Activated CD8-positive, alpha-beta memory T cell treated with anti-CD3 and anti-CD28 coated beads, Interleukin-2, amount 10 ng/mL, durations not matched to agents 7 days and 5 days (primary cell): ENCODE data around the gene ZNF747. TPM values are rescaled to one million over a fixed set of nuclear protein-coding genes. Genes with fewer than 3 reads are reported as not detected.

Experiments
- ATAC-seq: fragments of 150-1000 bp; cut with Tn5 transposase; one replicate; pipeline ENCODE4 v1.10.0; 2021; ENCODE audit warnings: moderate library complexity
- CTCF ChIA-PET: fragments of 350-600 bp; sonication (Branson Sonifier 250); formaldehyde crosslinking; loops from one replicate; lab custom pipeline; 2021; ENCODE audit warnings: antibody characterized with exemption; lab: Charles Lee
- DNase-seq: peaks from one replicate; pipeline ENCODE4 v3.0.0-alpha.2; 2020
- H3K27ac Mint-ChIP-seq: one replicate; pipeline ENCODE4 v1.8.0; 2021; ENCODE audit warnings: mild to moderate bottlenecking, mixed read lengths
- H3K27me3 Mint-ChIP-seq: one replicate; pipeline ENCODE4 v1.8.0; 2021; ENCODE audit warnings: mixed read lengths
- H3K36me3 Mint-ChIP-seq: one replicate; pipeline ENCODE4 v1.8.0; 2021; ENCODE audit warnings: mild to moderate bottlenecking, mixed read lengths
- H3K4me1 Mint-ChIP-seq: one replicate; pipeline ENCODE4 v1.8.0; 2021; ENCODE audit warnings: mixed read lengths
- H3K4me3 Mint-ChIP-seq: one replicate; pipeline ENCODE4 v1.8.0; 2021; ENCODE audit warnings: mild to moderate bottlenecking, moderate library complexity, mixed read lengths
- H3K9me3 Mint-ChIP-seq: one replicate; pipeline ENCODE4 v1.8.0; 2022; ENCODE audit warnings: low read depth, mixed read lengths
- total RNA-seq, 2 experiments: library from RNA; stranded (reverse); gene quantifications; one replicate each; pipeline ENCODE4 v1.2.3, GENCODE V29; 2021

ZNF747 gene
- 10 to 100 TPM; 11.3 to 13.2 TPM for total RNA-seq

DNA sequence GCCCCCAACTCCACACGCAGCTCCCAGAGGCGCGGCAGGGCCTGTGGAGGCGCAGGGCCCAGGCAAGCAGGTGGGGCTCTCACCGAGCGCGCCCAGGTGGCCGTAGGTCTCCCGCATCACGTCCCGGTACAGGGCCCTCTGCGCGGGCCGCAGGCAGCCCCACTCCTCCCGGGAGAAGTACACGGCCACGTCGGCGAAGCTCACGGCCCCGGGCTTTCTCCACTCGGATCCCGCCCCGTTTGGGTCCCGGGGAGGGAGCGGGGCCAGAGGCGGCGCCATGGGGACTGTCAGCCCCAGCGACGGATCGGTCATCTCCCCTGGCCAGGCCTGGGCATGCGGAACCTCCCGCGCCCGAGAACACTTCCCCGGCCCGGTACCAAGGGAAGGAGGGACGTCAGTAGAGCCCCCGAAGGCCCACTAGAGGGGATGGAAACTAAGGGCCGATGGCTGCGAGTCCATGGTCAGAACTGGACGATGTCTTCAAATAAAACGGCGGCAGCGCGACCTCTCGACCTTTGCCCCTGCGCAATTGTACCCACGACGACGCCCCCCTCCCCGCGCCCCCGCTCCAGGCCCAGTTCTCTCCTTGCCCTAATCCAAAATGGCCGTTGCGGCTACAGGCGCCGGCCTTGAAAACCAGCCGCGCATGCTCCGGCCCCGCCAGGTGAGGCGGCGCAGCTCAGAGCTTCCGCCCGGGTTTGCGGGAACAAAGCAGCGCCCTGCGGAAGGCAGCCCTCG, at the start of gene ZNF747:
TSS of gene ZNF747 (minus strand) at position 491 of the 738 bp plus-strand sequence. CDS start at position 312, 179 bp downstream.
- Mint-ChIP-seq H3K36me3 (peaks cover 22% of the 10 kb centered on the region), H3K4me1 (peaks cover 30% of the 10 kb centered on the region), H3K27ac (peak within 1 kb of the TSS; percentile 96), H3K4me3 (peak within 1 kb of the TSS; percentile 82), H3K9me3 (no peaks in the 10 kb centered on the region), H3K27me3 (no peaks in the 10 kb centered on the region)
- CTCF ChIA-PET: interaction anchor here (0.6 to 4.3 kb wide), 26 partner anchors 15 to 408 kb away, joined by 3 to 60 read pairs (median 8); partner anchors contain the start of genes DCTPP1, ITGAL, ZNF688 and ZNF689
- DNase-seq (peak; percentile 94), ATAC-seq (peak; percentile 86)

DNA sequence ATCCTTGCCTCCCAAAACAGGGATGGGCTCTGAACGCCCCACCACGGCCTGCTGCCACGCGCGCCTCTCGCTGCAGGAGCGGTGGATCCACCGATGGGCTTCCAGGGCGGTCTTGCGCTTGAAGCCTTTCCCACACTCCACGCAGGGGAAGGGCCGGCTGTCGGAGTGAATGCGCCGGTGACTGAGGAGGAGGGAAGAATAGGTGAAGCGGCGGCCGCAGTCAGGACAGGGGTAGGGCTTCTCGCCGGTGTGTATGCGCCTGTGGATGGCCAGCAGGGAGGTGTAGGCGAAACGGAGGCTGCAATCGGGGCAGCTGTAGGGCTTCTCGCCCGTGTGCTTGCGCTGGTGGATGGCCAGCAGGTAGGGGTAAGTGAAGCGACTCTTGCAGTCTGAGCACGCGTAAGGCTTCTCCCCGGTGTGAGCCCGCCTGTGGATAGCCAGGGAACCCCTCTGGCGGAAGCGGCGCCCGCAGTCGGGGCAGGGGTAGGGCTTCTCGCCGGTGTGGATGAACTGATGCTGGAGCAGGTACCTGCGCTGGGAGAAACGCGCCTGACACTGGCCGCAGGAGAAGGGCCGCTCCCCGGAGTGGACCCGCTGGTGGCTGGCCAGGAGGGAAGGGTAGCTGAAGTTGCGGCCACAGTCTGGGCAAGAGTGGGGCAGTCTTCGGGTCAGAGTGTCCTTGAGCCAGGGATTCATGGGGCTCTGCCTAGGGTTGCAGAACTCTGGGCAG, 48.1 kb upstream of the ZNF747 start:
- H3K27me3 Mint-ChIP-seq: no peaks in the 10 kb centered on the region
- no peaks in the 10 kb centered on the region for H3K9me3 Mint-ChIP-seq
- H3K36me3 Mint-ChIP-seq: peaks cover 34% of the 10 kb centered on the region
- no peak overlapping the region for H3K27ac Mint-ChIP-seq
- DNase-seq (no peak), ATAC-seq (no peak)
- H3K4me1 Mint-ChIP-seq: peaks cover 41% of the 10 kb centered on the region
- H3K4me3 Mint-ChIP-seq: no peak overlapping the region
- CTCF ChIA-PET: interaction anchor here (0.7 kb wide), 1 partner anchor 133 kb away, joined by 3 read pairs; no protein-coding TSS in a partner anchor

DNA sequence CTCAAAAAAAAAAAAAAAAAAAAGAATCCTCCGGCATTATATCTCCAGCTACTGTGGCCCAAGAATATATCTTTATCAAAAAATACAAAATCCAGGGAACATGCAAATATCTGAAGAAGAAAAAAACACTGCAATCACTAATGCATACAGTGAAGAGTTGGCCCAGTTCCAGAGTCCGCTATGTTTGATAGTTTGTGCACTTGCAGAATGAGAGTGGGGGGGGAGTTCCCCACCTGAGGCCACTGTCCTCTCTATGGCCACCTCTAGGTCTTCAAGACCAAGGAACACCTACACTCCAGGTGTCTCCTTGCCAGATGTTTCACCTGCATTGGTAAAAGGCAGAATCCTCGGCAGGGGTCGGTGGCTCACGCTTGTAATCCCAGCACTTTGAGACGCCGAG, 46.8 kb upstream of the ZNF747 start:
- peaks cover 31% of the 10 kb centered on the region for H3K4me1 Mint-ChIP-seq
- DNase-seq (no peak), ATAC-seq (no peak)
- H3K27ac Mint-ChIP-seq: no peak overlapping the region
- no peaks in the 10 kb centered on the region for H3K9me3 Mint-ChIP-seq
- no peaks in the 10 kb centered on the region for H3K27me3 Mint-ChIP-seq
- H3K36me3 Mint-ChIP-seq: peaks cover 27% of the 10 kb centered on the region
- CTCF ChIA-PET: interaction anchor here (1.4 kb wide), 1 partner anchor 47 kb away, joined by 3 read pairs; no protein-coding TSS in a partner anchor
- no peak overlapping the region for H3K4me3 Mint-ChIP-seq

DNA sequence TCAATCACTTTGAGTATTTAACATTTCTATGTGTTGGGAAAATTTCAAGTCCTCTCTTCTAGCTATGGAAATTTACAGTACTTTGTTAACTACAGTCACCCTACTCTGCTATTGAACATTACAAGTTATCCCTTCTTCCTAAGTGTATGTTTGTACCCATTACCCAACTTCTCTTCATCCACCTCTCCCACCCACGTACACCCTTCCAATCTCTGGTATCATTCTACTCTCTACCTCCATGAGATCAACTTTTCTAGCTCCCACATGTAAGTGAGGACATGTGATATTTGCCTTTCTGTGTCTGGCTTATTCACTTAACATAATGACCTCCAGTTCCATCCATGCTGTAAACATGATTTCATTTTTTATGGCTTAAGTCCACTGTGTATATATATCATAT, 40.0 kb upstream of the ZNF747 start:
- no peaks in the 10 kb centered on the region for H3K27me3 Mint-ChIP-seq
- H3K36me3 Mint-ChIP-seq: peaks cover 16% of the 10 kb centered on the region
- peaks cover 30% of the 10 kb centered on the region for H3K4me1 Mint-ChIP-seq
- ATAC-seq (no peak), DNase-seq (no peak)
- H3K27ac Mint-ChIP-seq: no peak overlapping the region
- H3K9me3 Mint-ChIP-seq: no peaks in the 10 kb centered on the region
- peak overlapping the region; percentile 3 for H3K4me3 Mint-ChIP-seq
- CTCF ChIA-PET: interaction anchor here (0.8 to 1.2 kb wide), 2 partner anchors 10 to 39 kb away, joined by 3 read pairs; no protein-coding TSS in a partner anchor

DNA sequence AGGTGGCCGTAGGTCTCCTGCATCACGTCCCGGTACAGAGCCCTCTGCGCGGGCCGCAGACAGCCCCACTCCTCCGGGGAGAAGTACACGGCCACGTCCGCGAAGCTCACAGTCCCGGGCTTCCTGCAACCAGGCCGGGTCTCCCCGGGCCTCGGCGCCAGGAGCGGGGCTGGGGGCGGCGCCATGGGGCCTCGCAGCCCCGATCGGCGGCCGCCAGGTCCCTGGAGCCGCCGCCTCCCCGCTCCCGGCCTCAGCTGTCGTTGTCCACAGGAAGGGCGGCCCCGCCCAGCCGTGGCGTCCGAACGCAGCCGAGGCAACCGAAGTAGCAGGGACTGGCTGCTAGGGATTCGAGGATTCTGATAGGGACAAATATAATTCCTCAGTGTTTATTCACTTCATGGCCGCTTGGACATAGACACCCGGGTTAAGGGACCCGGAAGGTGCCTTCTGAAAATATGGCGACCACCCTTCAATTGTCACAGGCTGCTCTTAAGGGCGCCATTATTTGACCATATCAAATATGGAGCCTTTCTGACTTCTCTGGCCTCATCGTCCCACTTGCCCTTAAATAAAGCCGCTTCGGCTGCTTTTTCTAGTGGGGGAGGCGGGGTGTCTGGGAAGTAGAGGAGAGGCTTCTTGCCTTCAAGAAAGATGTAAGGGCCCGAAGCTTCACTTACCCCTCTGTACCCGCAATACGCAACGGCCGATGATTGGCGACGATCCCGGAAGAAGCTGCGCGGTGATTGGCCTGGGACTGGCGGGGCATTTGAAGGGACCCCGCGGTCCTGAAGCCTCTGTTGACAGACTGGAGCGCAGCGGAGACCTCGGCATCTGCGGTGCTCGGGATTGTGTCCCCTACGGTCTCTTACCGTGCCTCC, 37.0 kb upstream of the ZNF747 start, which contains the start of gene ZNF688:
TSS of gene ZNF688 (minus strand) at position 270 of the 878 bp plus-strand sequence. CDS start at position 185, 85 bp downstream.
- H3K9me3 Mint-ChIP-seq: no peaks in the 10 kb centered on the region
- DNase-seq: peak; percentile 98
- peak within 1 kb of the TSS; percentile 99 for H3K4me3 Mint-ChIP-seq
- no peaks in the 10 kb centered on the region for H3K27me3 Mint-ChIP-seq
- H3K36me3 Mint-ChIP-seq: peaks cover 9% of the 10 kb centered on the region
- CTCF ChIA-PET: interaction anchor here (0.9 to 3.3 kb wide), 16 partner anchors 14 to 502 kb away, joined by 3 to 26 read pairs (median 5); partner anchors contain the start of genes DCTPP1, PRR14, TBX6 and ZNF668
- peaks cover 53% of the 10 kb centered on the region for H3K4me1 Mint-ChIP-seq
- ATAC-seq: peak; percentile 86
- H3K27ac Mint-ChIP-seq: peak within 1 kb of the TSS; percentile 94

DNA sequence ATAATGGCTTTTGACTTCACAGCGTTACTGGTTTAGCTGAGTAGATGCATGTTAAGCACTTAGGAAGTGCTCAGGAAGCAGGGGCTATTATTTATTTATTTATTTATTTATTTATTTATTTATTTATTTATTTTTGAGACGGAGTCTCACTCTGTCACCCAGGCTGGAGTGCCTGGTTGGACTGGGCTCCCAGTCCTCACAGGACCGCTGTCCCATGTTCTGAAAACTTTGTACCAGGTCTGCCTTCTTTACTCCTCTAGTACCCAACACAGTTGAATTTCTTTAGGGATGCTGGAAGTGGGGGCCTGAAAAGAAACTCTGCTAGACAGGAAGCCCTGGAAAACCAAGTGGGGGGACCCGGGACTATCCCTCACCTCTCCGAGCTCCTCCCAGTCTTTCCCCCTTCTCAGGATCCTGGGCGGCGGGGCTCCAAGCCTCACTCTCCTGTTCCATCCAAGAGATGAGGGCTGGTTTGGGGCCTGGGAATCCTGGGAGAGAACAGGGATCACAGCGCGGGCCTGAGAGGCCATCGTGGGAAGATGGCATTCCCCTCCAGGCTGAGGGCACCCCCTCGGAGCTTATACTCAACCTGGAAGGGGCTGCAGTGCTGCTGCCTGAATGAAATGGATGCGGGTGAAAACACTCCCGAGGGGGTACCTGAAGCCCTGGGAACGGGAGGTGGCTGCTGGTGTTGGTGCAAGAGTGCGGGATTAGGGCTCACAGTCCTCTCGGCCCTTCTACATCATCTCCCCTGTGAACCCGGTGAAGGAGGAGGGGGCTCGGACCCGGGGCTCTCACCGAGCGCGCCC, 36.2 kb upstream of the ZNF747 start:
- CTCF ChIA-PET: interaction anchor here (1.3 to 3.3 kb wide), 7 partner anchors 13 to 503 kb away, joined by 3 to 26 read pairs (median 14); partner anchors contain the start of genes DCTPP1, TBX6, ZNF668 and ZNF764
- no peak for ATAC-seq
- no peaks in the 10 kb centered on the region for H3K9me3 Mint-ChIP-seq
- H3K27ac Mint-ChIP-seq: peak overlapping the region; percentile 89
- peak overlapping the region; percentile 99 for H3K4me3 Mint-ChIP-seq
- no peaks in the 10 kb centered on the region for H3K27me3 Mint-ChIP-seq
- DNase-seq: no peak
- peaks cover 7% of the 10 kb centered on the region for H3K36me3 Mint-ChIP-seq
- H3K4me1 Mint-ChIP-seq: peaks cover 54% of the 10 kb centered on the region

DNA sequence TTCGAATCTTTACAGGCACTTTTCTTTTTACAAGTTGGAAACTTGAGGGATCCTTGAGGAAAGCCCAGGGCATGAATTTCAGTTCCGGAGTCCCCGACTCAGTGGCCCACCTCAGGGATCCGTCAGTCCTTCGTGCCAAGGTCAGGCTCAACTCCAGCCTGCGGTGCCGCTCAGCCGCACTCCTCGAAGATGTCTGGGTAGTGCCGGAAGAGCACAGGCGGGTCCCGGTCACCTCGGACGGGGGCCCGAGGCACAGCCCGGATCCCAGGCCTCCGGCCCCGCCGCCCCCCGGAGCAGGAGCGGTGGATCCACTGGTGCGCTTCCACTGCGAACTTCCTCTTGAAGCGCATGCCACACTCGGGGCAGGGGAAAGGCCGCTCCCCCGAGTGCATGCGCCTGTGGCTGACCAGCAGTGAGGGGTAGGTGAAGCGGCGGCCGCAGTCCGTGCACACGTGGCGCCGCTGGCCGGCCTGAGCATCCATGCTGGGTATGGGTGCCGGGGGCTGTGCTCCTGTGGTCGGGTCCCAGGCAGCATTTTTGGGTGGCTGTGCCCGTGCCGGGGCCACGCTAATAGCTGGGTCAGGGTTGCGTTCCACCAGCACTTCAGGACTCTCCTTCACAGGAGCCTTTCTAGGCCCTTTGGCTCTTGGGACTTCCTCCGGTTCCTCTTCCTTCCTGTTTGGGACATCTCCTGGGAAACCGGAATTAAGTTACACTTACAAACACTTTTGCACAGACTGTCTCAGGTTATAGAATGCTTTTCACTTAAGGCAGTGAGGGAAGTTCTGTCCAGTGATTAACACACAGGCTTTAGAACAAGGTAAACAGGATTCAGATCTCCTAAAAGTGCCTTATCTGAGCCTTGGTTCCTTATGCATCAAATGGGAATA, 35.3 kb upstream of the ZNF747 start:
- peak overlapping the region; percentile 70 for H3K27ac Mint-ChIP-seq
- H3K27me3 Mint-ChIP-seq: no peaks in the 10 kb centered on the region
- ATAC-seq: no peak
- CTCF ChIA-PET: interaction anchor here (2.4 to 3.3 kb wide), 4 partner anchors 12 to 140 kb away, joined by 11 to 26 read pairs (median 16); partner anchors contain the start of genes DCTPP1, ZNF764 and ZNF785
- H3K36me3 Mint-ChIP-seq: peaks cover 7% of the 10 kb centered on the region
- no peak for DNase-seq
- H3K4me3 Mint-ChIP-seq: peak overlapping the region; percentile 99
- H3K4me1 Mint-ChIP-seq: peaks cover 46% of the 10 kb centered on the region
- no peaks in the 10 kb centered on the region for H3K9me3 Mint-ChIP-seq

DNA sequence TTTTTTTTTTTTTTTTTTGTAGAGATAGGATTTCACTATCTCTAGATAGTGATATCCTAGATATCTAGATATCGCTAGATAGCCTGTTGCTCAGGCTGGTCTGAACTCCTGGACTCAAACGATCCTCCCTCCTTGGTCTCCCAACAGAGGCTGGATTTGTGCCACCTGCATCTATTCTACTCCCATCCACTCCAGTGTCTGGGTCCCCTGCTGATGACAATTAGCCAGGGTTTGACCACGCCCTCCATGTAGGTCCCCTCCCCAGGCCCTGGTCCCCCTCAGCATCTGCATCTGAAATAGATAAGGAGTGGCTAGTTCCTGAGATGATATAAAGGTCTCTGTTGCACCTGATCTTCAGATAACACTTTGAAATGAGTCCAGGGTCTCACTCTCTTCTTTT, 34.6 kb upstream of the ZNF747 start:
- Mint-ChIP-seq H3K27me3 (no peaks in the 10 kb centered on the region), H3K27ac (peak overlapping the region; percentile 67), H3K4me3 (no peak overlapping the region), H3K36me3 (peaks cover 3% of the 10 kb centered on the region), H3K4me1 (peaks cover 41% of the 10 kb centered on the region), H3K9me3 (no peaks in the 10 kb centered on the region)
- ATAC-seq (no peak), DNase-seq (no peak)
- CTCF ChIA-PET: interaction anchor here (0.9 to 3.9 kb wide), 3 partner anchors 12 to 90 kb away, joined by 3 to 19 read pairs (median 5); partner anchors contain the start of gene ZNF764

DNA sequence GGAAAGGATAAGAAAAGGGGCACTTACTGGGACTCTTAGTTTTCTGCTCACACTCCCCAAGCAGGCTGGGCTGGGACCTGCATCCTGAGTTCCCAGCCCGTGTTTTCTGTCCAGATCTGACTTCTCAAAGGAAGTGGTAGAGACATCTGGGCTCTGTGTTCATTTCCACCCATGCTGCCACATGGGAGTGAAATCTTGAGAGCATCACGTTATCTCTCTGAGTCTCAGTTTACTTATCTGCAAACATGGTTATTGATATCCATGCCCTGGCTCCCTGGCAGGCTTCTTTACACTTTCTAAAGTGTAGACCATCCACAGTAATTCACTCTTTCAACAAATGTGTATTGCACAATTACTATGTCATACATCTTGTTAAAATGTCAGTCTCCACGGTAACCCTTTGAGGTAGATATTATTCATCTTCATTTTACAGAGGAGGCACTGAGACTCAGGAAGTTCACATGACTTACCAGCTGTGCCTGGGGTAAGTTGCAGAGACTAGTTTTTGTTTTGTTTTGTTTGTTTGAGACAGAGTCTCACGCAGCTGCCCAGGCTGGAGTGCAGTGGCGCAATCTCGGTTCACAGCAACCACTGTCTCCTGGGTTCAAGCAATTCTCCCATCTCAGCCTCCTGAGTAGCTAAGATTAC, 33.5 kb upstream of the ZNF747 start:
- ATAC-seq (peak; percentile 41), DNase-seq (peak; percentile 77)
- peaks cover 35% of the 10 kb centered on the region for H3K4me1 Mint-ChIP-seq
- no peaks in the 10 kb centered on the region for H3K27me3 Mint-ChIP-seq
- CTCF ChIA-PET: interaction anchor here (0.9 to 3.9 kb wide), 3 partner anchors 10 to 91 kb away, joined by 3 to 19 read pairs (median 5); partner anchors contain the start of gene ZNF764
- H3K36me3 Mint-ChIP-seq: peaks cover 3% of the 10 kb centered on the region
- peak overlapping the region; percentile 97 for H3K27ac Mint-ChIP-seq
- H3K9me3 Mint-ChIP-seq: no peaks in the 10 kb centered on the region
- H3K4me3 Mint-ChIP-seq: peak overlapping the region; percentile 67

DNA sequence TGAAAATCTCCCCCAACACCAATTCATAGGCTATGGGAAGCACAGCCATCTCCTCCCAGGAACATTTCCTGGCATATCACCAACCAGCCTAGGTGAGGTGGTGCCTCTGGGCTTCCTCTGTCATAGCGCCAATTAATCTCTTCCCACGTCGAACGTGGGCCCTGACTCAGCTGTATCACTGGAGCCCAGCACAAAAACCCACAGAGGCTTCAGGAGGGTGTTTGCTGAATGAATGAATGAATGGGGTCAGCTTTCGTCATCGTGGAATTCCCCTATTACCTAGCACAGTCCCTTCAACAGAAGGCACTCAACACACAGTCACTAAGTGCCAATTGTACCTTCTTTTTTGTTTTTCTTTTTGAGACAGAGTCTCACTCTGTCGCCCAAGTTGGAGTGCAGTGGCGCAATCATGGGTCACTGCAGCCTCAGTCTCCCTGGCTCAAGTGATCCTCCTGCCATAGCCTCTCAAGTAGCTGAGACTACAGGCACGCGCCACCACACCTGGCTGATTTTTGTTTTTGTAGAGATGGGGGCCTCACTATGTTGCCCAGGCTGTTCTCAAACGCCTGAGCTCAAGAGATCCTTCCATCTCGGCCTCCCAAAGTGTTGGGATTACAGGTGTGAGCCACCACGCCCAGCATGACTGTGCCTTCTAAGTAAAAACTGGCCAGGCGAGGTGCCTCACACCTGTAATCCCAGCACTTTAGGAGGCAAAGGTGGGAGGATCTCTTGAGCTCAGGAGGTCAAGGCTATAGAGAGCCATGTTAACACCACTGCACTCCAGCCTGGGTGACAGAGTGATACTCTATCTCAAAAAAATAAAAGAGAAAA, 32.7 kb upstream of the ZNF747 start:
- no peaks in the 10 kb centered on the region for H3K9me3 Mint-ChIP-seq
- H3K4me1 Mint-ChIP-seq: peaks cover 33% of the 10 kb centered on the region
- peaks cover 3% of the 10 kb centered on the region for H3K36me3 Mint-ChIP-seq
- H3K27ac Mint-ChIP-seq: peak overlapping the region; percentile 97
- H3K4me3 Mint-ChIP-seq: peak overlapping the region; percentile 67
- DNase-seq (peak; percentile 60), ATAC-seq (no peak)
- no peaks in the 10 kb centered on the region for H3K27me3 Mint-ChIP-seq
- CTCF ChIA-PET: interaction anchor here (1.0 to 3.9 kb wide), 3 partner anchors 10 to 62 kb away, joined by 3 to 19 read pairs (median 6); partner anchors contain the start of gene ZNF764
